ENCODE results near the gene WNT1. TPM values are rescaled to one million over a fixed set of nuclear protein-coding genes. Genes with fewer than 3 reads are reported as not detected.

Gene WNT1
- total and polyA plus RNA-seq, 10 of the 15 experiments (the other 5 are each of a cell fraction or from before 2014, with no cell fraction given), result not detected

- TF ChIP-seq PAX5 (IDR thresholded peaks at IDR 0.05; ENCODE audit: borderline replicate concordance, low read depth, low read length) (no peak), IKZF2 (IDR thresholded peaks at IDR 0.05) (no peak), MTA2 (IDR thresholded peaks at IDR 0.05; ENCODE audit: low read depth) (no peak)
Observed at GRCh38 chr12:48972952-48973483, 5.1 kb upstream of the WNT1 start (continued).

- DNase-seq (ENCODE audit: low read depth, low spot score) (no peak), ATAC-seq (no peak), FAIRE-seq (no peak)
- Histone ChIP-seq H3K9me3 (replicated peaks; ENCODE audit: control insufficient read depth, insufficient read depth, low read length) (no peaks in the 10 kb centered on the region), H3K79me2 (ENCODE audit: control insufficient read depth, insufficient read depth, low read length) (no peaks in the 10 kb centered on the region), H3K4me1 (ENCODE audit: control insufficient read depth, insufficient read depth, low read length) (peaks cover 49% of the 10 kb centered on the region), H3K9ac (ENCODE audit: control insufficient read depth, insufficient read depth, low read length) (no peak overlapping the region), H3K4me2 (ENCODE audit: control insufficient read depth, insufficient read depth) (no peak overlapping the region), H3K36me3 (ENCODE audit: control insufficient read depth in 2 of 2, insufficient read depth in 2 of 2, low read length in 1 of 2) (no peaks in the 10 kb centered on the region), H3K27me3 (replicated peaks in 1 of 2; ENCODE audit: control insufficient read depth in 2 of 2, insufficient read depth in 2 of 2, low read length in 1 of 2) (peaks cover 20 to 32% of the 10 kb centered on the region in 2 experiments), H3K27ac (ENCODE audit: control insufficient read depth, insufficient read depth) (no peak overlapping the region), H2AFZ (ENCODE audit: control insufficient read depth, low read depth, low read length) (no peak overlapping the region), H3K4me3 (no peak overlapping the region), H4K20me1 (ENCODE audit: control insufficient read depth, insufficient read depth) (no peaks in the 10 kb centered on the region; the same call in 1 of the 2 replicates)
- RAD21 ChIA-PET (ENCODE audit: unreplicated experiment), result interaction anchor here (1.3 to 1.8 kb wide), 3 partner anchors 15 to 121 kb away, joined by 3 to 10 read pairs (median 4); no protein-coding TSS in a partner anchor
- POLR2A ChIA-PET, result no interaction called here
- TF ChIP-seq PML (IDR thresholded peaks at IDR 0.05; ENCODE audit: low read length) (no peak), SIX5 (IDR thresholded peaks at IDR 0.05; ENCODE audit: low read depth, low read length, severe bottlenecking) (no peak), TCF3 (IDR thresholded peaks at IDR 0.05; ENCODE audit: borderline replicate concordance, insufficient read depth, low read depth, low read length) (no peak), SREBF1 (IDR thresholded peaks at IDR 0.05; ENCODE audit: low read length) (no peak), SRF (IDR thresholded peaks at IDR 0.05; ENCODE audit: low read depth in 2 of 2, low read length in 2 of 2) (no peak), USF1 (IDR thresholded peaks at IDR 0.05; ENCODE audit: borderline replicate concordance, extremely low read length, insufficient read depth, low read depth, low read length) (no peak), CHD4 (IDR thresholded peaks at IDR 0.05) (no peak), ZSCAN29 (IDR thresholded peaks at IDR 0.05) (no peak)
- TF ChIP-seq, protein P1, sequence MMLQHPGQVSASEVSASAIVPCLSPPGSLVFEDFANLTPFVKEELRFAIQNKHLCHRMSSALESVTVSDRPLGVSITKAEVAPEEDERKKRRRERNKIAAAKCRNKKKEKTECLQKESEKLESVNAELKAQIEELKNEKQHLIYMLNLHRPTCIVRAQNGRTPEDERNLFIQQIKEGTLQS (IDR thresholded peaks at IDR 0.05; ENCODE audit: borderline replicate concordance, extremely low read depth, low read depth, low read length), result no peak
- TF ChIP-seq, protein P2, sequence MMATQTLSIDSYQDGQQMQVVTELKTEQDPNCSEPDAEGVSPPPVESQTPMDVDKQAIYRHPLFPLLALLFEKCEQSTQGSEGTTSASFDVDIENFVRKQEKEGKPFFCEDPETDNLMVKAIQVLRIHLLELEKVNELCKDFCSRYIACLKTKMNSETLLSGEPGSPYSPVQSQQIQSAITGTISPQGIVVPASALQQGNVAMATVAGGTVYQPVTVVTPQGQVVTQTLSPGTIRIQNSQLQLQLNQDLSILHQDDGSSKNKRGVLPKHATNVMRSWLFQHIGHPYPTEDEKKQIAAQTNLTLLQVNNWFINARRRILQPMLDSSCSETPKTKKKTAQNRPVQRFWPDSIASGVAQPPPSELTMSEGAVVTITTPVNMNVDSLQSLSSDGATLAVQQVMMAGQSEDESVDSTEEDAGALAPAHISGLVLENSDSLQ (IDR thresholded peaks at IDR 0.05), result no peak
- intact Hi-C loops (cut with micrococcal nuclease; ENCODE audit: unreplicated experiment), result no loop called here
- BruUV-seq (replicated peaks), result no TSS peak
- WGBS (ENCODE audit: insufficient coverage, insufficient replicate concordance, low lambda C conversion rate, missing lambda C conversion rate), result 37% methylated on average over 12 of the region's 12 CpGs
- in situ Hi-C loops (cut with MboI), result no loop called here
- CTCF ChIA-PET, result interaction anchor here (0.9 to 7.1 kb wide), 8 partner anchors 10 to 39 kb away, joined by 3 to 65 read pairs (median 4); partner anchors contain the start of gene ARF3
- SMC1A ChIA-PET (ENCODE audit: uncharacterized antibody, unreplicated experiment), result interaction anchor here (1.3 to 1.6 kb wide), 2 partner anchors 14 to 16 kb away, joined by 4 read pairs; partner anchors contain the start of gene ARF3
Observed at GRCh38 chr12:48973531-48973930, 4.6 kb upstream of the WNT1 start.

Data from GM12878 (cell line).